K562 (cell line): Measurements from ENCODE around the gene USP28. TPM values are rescaled to one million over a fixed set of nuclear protein-coding genes. Genes with fewer than 3 reads are reported as not detected.

Experiments used
- ATAC-seq: fragments of 200-7000 bp; cut with Tn5 transposase; 3 replicates; pipeline ENCODE4 v1.9.1; 2020; ENCODE audit warnings: moderate library complexity
- BruUV-seq: library from RNA; stranded (reverse); fragments of 400-500 nt; replicated peaks from 2 replicates; lab custom pipeline; 2021; lab: Mats Ljungman, UMichigan
- CTCF ChIA-PET: fragments of 300-600 bp; formaldehyde crosslinking; extraction: SDS; loops from one replicate; lab custom pipeline; 2021; ENCODE audit warnings: low intra/inter-chr PET ratio; lab: Yijun Ruan, JAX
- POLR2A ChIA-PET: fragments of 300-600, 350-650 bp; sonication (Branson Sonifier 250); formaldehyde crosslinking; extraction: SDS; loops from one replicate; lab custom pipeline; 2021; ENCODE audit warnings: antibody characterized with exemption, inconsistent platforms; lab: Yijun Ruan, JAX
- DNase-seq, 4 experiments: peaks; one replicate each; pipeline versions ENCODE4 v3.0.0 to v3.0.0-alpha.2; 2011 to 2018; ENCODE audit warnings: low spot score in 3 of 4, mixed read lengths in 3 of 4; ENCODE audit errors: extremely low read depth in 1 of 4
- FAIRE-seq: peaks from 2 replicates; lab custom pipeline; 2011; peaks lifted over from hg19 to GRCh38; lab: Jason Lieb, UNC
- H2AFZ ChIP-seq: 2 replicates; pipeline ENCODE4 v1.6.0; 2011; ENCODE audit warnings: low read depth, low read length, control low read depth, inconsistent platforms
- H3K27ac ChIP-seq: fragments of 200-600 bp; 3 replicates; pipeline ENCODE4 v1.8.0; 2011; ENCODE audit warnings: low read depth, mild to moderate bottlenecking, control low read depth, inconsistent platforms, low read length, moderate library complexity, mixed read lengths; ENCODE audit errors: extremely low read depth
- H3K27me3 ChIP-seq, 2 experiments: fragments of 300-600 bp in 1 of 2; 2 replicates in 1 of 2; 3 replicates in 1 of 2; pipeline versions ENCODE4 v1.6.0 to v1.8.0; 2011; ENCODE audit warnings: inconsistent platforms in 2 of 2, low read length in 2 of 2, mild to moderate bottlenecking in 1 of 2, mixed read lengths in 1 of 2, moderate library complexity in 1 of 2; ENCODE audit not compliant: control insufficient read depth in 2 of 2, insufficient read depth in 2 of 2
- H3K36me3 ChIP-seq: fragments of 300-600 bp; 3 replicates; pipeline ENCODE4 v1.8.0; 2011; ENCODE audit warnings: mild to moderate bottlenecking, low read length, inconsistent platforms; ENCODE audit not compliant: control insufficient read depth, insufficient read depth
- H3K4me1 ChIP-seq, 2 experiments: fragments of 200-600 bp in 1 of 2; replicated peaks in 1 of 2; 2 replicates in 1 of 2; 3 replicates in 1 of 2; pipeline versions ENCODE4 v1.5.1 to v1.8.0; 2011; ENCODE audit warnings: inconsistent platforms in 2 of 2, low read length in 2 of 2, mild to moderate bottlenecking in 1 of 2, mixed read lengths in 1 of 2, moderate library complexity in 1 of 2; ENCODE audit not compliant: control insufficient read depth in 2 of 2, insufficient read depth in 2 of 2
- H3K4me2 ChIP-seq: 2 replicates; pipeline ENCODE4 v1.6.1; 2011; ENCODE audit warnings: low read length, control low read depth, inconsistent platforms, mixed read lengths; ENCODE audit not compliant: insufficient read depth
- H3K4me3 ChIP-seq: fragments of 200-600 bp; sonication (generic), shearing (Covaris generic); 2 replicates; pipeline ENCODE4 v1.5.1; 2016; ENCODE audit warnings: control low read depth, inconsistent platforms
- H3K79me2 ChIP-seq: fragments of 200-600 bp; 3 replicates; pipeline ENCODE4 v1.8.0; 2011; ENCODE audit warnings: low read length, inconsistent platforms; ENCODE audit not compliant: control insufficient read depth, insufficient read depth
- H3K9ac ChIP-seq, 2 experiments: 2 replicates each; pipeline versions ENCODE4 v1.6.0 to v1.6.1; 2011; ENCODE audit warnings: low read depth in 2 of 2, low read length in 2 of 2, control low read depth in 1 of 2, inconsistent platforms in 1 of 2, mild to moderate bottlenecking in 1 of 2, mixed read lengths in 1 of 2; ENCODE audit not compliant: insufficient read depth in 1 of 2
- H3K9me1 ChIP-seq: one replicate; pipeline ENCODE4 v1.6.0; 2011; ENCODE audit warnings: inconsistent platforms, mild to moderate bottlenecking, low read length, moderate library complexity; ENCODE audit not compliant: control insufficient read depth, insufficient read depth
- H3K9me3 ChIP-seq: replicated peaks from 2 replicates; pipeline ENCODE4 v1.5.1; 2011; ENCODE audit warnings: low read depth, low read length, inconsistent platforms; ENCODE audit not compliant: control insufficient read depth, insufficient read depth
- H4K20me1 ChIP-seq: replicated peaks from 2 replicates; pipeline ENCODE4 v1.6.1; 2011; ENCODE audit warnings: low read length, inconsistent platforms, mixed read lengths; ENCODE audit not compliant: control insufficient read depth, insufficient read depth
- ADNP ChIP-seq: fragments of 200-800 bp; sonication (Bioruptor generic); IDR thresholded peaks from 2 replicates; pipeline ENCODE4 v1.6.1; 2016; ENCODE audit warnings: missing genetic modification characterization, missing compliant biosample characterization
- CREBBP ChIP-seq: IDR thresholded peaks from one replicate; pipeline ENCODE4 v1.6.1; 2012; ENCODE audit warnings: low read depth, mild to moderate bottlenecking, control low read depth, inconsistent platforms, low read length
- KDM1A ChIP-seq, 2 experiments: fragments of 450-650 bp; IDR thresholded peaks; 2 replicates each; pipeline ENCODE4 v1.6.1; 2016; ENCODE audit warnings: mild to moderate bottlenecking in 2 of 2
- NKRF ChIP-seq: fragments of 450-650 bp; IDR thresholded peaks from 2 replicates; pipeline ENCODE4 v1.6.1; 2016; ENCODE audit warnings: borderline replicate concordance
- RAD51 ChIP-seq: fragments of 450-650 bp; IDR thresholded peaks from 2 replicates; pipeline ENCODE4 v1.7.1; 2016; ENCODE audit warnings: low read depth, mild to moderate bottlenecking, borderline replicate concordance
- THAP12 ChIP-seq: fragments of 250-450 bp; sonication (Bioruptor Pico); IDR thresholded peaks from 2 replicates; pipeline ENCODE4 v1.9.0; 2021; ENCODE audit warnings: mild to moderate bottlenecking, inconsistent platforms
- WGBS: fragments of 100-300 bp; shearing (Covaris generic); methylation state at CpG from one replicate; pipeline ENCODE4 v1.1.6; 2016; ENCODE audit warnings: low coverage, mixed read lengths; ENCODE audit not compliant: insufficient coverage; ENCODE audit errors: missing lambda C conversion rate; 5-methylcytosine and 5-hydroxymethylcytosine counted together
- in situ Hi-C: fragments of 300-500 bp; cut with MboI; formaldehyde crosslinking; loops from 4 replicates; pipeline ENCODE4 v1.15.0; 2018; ENCODE audit warnings: inconsistent platforms, mixed read lengths
- intact Hi-C: fragments of 100-400 bp; cut with micrococcal nuclease; formaldehyde crosslinking; loops from 2 replicates; pipeline ENCODE4 v1.14.2; 2022
- polyA plus RNA-seq, 8 experiments: library from polyadenylated mRNA; depleted of rRNA in 4 of 8; stranded (reverse) in 5 of 8; unstranded in 3 of 8; fragments of >200 nt; fragmentation: Nextera tagmentation in 2 of 8; fragmentation: Illumina TruSeq in 1 of 8; extraction: Ambion mirVana in 2 of 8; extraction: Trizol in 1 of 8; gene quantifications; 2 replicates each; pipeline versions ENCODE4 v1.2.1 to v1.2.3, GENCODE V29; 2011 to 2014; ENCODE audit warnings: inconsistent platforms in 1 of 8, missing spikeins in 1 of 8
- total RNA-seq, 7 experiments: library from RNA; depleted of rRNA in 6 of 7; stranded (reverse); fragments of >200 nt in 6 of 7; fragmentation: Illumina TruSeq in 2 of 7; extraction: Trizol in 2 of 7; gene quantifications; 2 replicates each; pipeline versions ENCODE4 v1.2.1 to v1.2.3, GENCODE V29; 2011 to 2021; ENCODE audit warnings: low replicate concordance in 1 of 7

The USP28 gene
- total and polyA plus RNA-seq, 9 of the 15 experiments (the other 6 are each of a cell fraction or from before 2014, with no cell fraction given) = 3.7 to 42.7 (median 20.3) TPM

GRCh38 chr11:113817162-113817561 is 58.2 kb downstream of the USP28 start:
- Histone ChIP-seq H3K9me3 (no peaks in the 10 kb centered on the region), H3K4me1 (no peaks in the 10 kb centered on the region), H3K27ac (no peak overlapping the region), H3K79me2 (no peaks in the 10 kb centered on the region), H4K20me1 (no peaks in the 10 kb centered on the region), H2AFZ (no peak overlapping the region), H3K4me3 (no peak overlapping the region), H3K9ac (no peak overlapping the region), H3K9me1 (no peaks in the 10 kb centered on the region), H3K27me3 (no peaks in the 10 kb centered on the region), H3K4me2 (no peak overlapping the region), H3K36me3 (peaks cover 28% of the 10 kb centered on the region; the same call in 2 of the 3 replicates)
- POLR2A ChIA-PET = interaction anchor here (0.7 kb wide), 1 partner anchor 15 kb away, joined by 3 read pairs; no protein-coding TSS in a partner anchor
- 71% methylated on average over 1 of the region's 1 CpG for WGBS
- no peak for FAIRE-seq
- TF ChIP-seq THAP12 (no peak), CREBBP (no peak), NKRF (no peak), RAD51 (no peak), ADNP (tag) (no peak), KDM1A (IDR thresholded peaks at IDR 0.05) (no peak)
- in situ Hi-C loops = no loop called here
- no peak for DNase-seq
- no peak for ATAC-seq
- intact Hi-C loops = no loop called here
- CTCF ChIA-PET = no interaction called here
- BruUV-seq = no TSS peak
